IMR-90 (cell line): ENCODE measurements around the gene GABRR3. TPM values are rescaled to one million over a fixed set of nuclear protein-coding genes. Genes with fewer than 3 reads are reported as not detected.
A peak's percentile ranks its signal among the peaks of the same experiment; 100 is the strongest.

Experiments
- ATAC-seq: fragments of 200-7000 bp; cut with Tn5 transposase; 2 replicates; pipeline ENCODE4 v1.9.1; 2020; ENCODE audit warnings: low read depth, mild to moderate bottlenecking, moderate library complexity
- BruUV-seq: library from RNA; stranded (reverse); fragments of 400-500 nt; replicated peaks from 2 replicates; lab custom pipeline; 2021; lab: Mats Ljungman, UMichigan
- CTCF ChIA-PET: fragments of 300-600 bp; formaldehyde crosslinking; extraction: SDS; loops from one replicate; lab custom pipeline; 2021; ENCODE audit warnings: antibody characterized with exemption; lab: Yijun Ruan, JAX
- POLR2A ChIA-PET: fragments of 300-600 bp; sonication (Branson Sonifier 250); formaldehyde crosslinking; loops from one replicate; lab custom pipeline; 2022; ENCODE audit warnings: antibody characterized with exemption; ENCODE audit not compliant: unreplicated experiment; lab: Charles Lee
- DNase-seq: peaks from one replicate; pipeline ENCODE4 v3.0.0; 2013
- H2AFZ ChIP-seq: replicated peaks from 2 replicates; pipeline ENCODE3; 2013; ENCODE audit warnings: low read length, mild to moderate bottlenecking; ENCODE audit not compliant: poor library complexity
- H2AK5ac ChIP-seq: 2 replicates; pipeline ENCODE4 v1.6.1; 2013; ENCODE audit warnings: low read depth, low read length, inconsistent platforms
- H2AK9ac ChIP-seq: replicated peaks from 2 replicates; pipeline ENCODE3; 2013; ENCODE audit warnings: mild to moderate bottlenecking, low read depth, low read length, moderate library complexity; ENCODE audit not compliant: poor library complexity
- H2BK120ac ChIP-seq: 2 replicates; pipeline ENCODE4 v1.6.1; 2013; ENCODE audit warnings: low read depth, low read length, inconsistent platforms
- H2BK15ac ChIP-seq: 3 replicates; pipeline ENCODE4 v1.6.1; 2013; ENCODE audit warnings: low read depth, low read length, inconsistent platforms
- H2BK20ac ChIP-seq: 2 replicates; pipeline ENCODE4 v1.6.1; 2013; ENCODE audit warnings: low read depth, mild to moderate bottlenecking, inconsistent platforms, low read length, moderate library complexity
- H2BK5ac ChIP-seq: 2 replicates; pipeline ENCODE4 v1.6.1; 2013; ENCODE audit warnings: mild to moderate bottlenecking, low read depth, low read length, inconsistent platforms; ENCODE audit not compliant: poor library complexity, severe bottlenecking
- H3K14ac ChIP-seq: replicated peaks from 2 replicates; pipeline ENCODE4 v1.6.1; 2013; ENCODE audit warnings: low read depth, low read length, inconsistent platforms
- H3K18ac ChIP-seq: 2 replicates; pipeline ENCODE4 v1.6.1; 2013; ENCODE audit warnings: low read depth, low read length, control low read depth
- H3K23ac ChIP-seq: 2 replicates; pipeline ENCODE4 v1.6.1; 2013; ENCODE audit warnings: low read depth, low read length, inconsistent platforms
- H3K27ac ChIP-seq: 2 replicates; pipeline ENCODE4 v1.5.1; 2013; ENCODE audit warnings: mild to moderate bottlenecking, control low read depth, low read length; ENCODE audit not compliant: insufficient read depth
- H3K27me3 ChIP-seq: 2 replicates; pipeline ENCODE4 v1.6.1; 2013; ENCODE audit warnings: low read length; ENCODE audit not compliant: control insufficient read depth, insufficient read depth
- H3K36me3 ChIP-seq: 2 replicates; pipeline ENCODE4 v1.6.1; 2013; ENCODE audit warnings: low read length, mixed read lengths; ENCODE audit not compliant: control insufficient read depth, insufficient read depth
- H3K4ac ChIP-seq: 2 replicates; pipeline ENCODE4 v1.6.1; 2013; ENCODE audit warnings: low read depth, low read length, inconsistent platforms
- H3K4me1 ChIP-seq: 2 replicates; pipeline ENCODE4 v1.6.1; 2013; ENCODE audit warnings: low read length, mixed read lengths; ENCODE audit not compliant: control insufficient read depth, insufficient read depth
- H3K4me2 ChIP-seq: 2 replicates; pipeline ENCODE4 v1.6.1; 2013; ENCODE audit warnings: low read depth, mild to moderate bottlenecking, control low read depth, low read length, moderate library complexity
- H3K4me3 ChIP-seq: 2 replicates; pipeline ENCODE4 v1.5.1; 2013; ENCODE audit warnings: low read depth, mild to moderate bottlenecking, control low read depth, low read length, moderate library complexity; ENCODE audit not compliant: insufficient read depth
- H3K56ac ChIP-seq: 2 replicates; pipeline ENCODE4 v1.6.1; 2013; ENCODE audit warnings: low read length, inconsistent platforms; ENCODE audit not compliant: insufficient read depth; ENCODE audit errors: extremely low read depth
- H3K79me1 ChIP-seq, 2 experiments: 2 replicates each; pipeline ENCODE4 v1.6.1; 2013; ENCODE audit warnings: low read length in 2 of 2, inconsistent platforms in 1 of 2, low read depth in 1 of 2
- H3K9ac ChIP-seq: 2 replicates; pipeline ENCODE4 v1.6.1; 2013; ENCODE audit warnings: low read depth, low read length, control low read depth
- H3K9me1 ChIP-seq: 2 replicates; pipeline ENCODE4 v1.6.1; 2013; ENCODE audit warnings: low read length, inconsistent platforms; ENCODE audit not compliant: insufficient read depth
- H3K9me3 ChIP-seq: 2 replicates; pipeline ENCODE4 v1.6.1; 2013; ENCODE audit warnings: low read length; ENCODE audit not compliant: control insufficient read depth, insufficient read depth
- H4K20me1 ChIP-seq: 2 replicates; pipeline ENCODE4 v1.6.1; 2013; ENCODE audit warnings: low read length, inconsistent platforms; ENCODE audit not compliant: insufficient read depth
- H4K5ac ChIP-seq: 2 replicates; pipeline ENCODE4 v1.6.1; 2013; ENCODE audit warnings: mild to moderate bottlenecking, low read depth, low read length, control low read depth
- H4K8ac ChIP-seq, 2 experiments: 2 replicates each; pipeline ENCODE4 v1.6.1; 2013; ENCODE audit warnings: low read depth in 2 of 2, low read length in 2 of 2, control low read depth in 1 of 2, inconsistent platforms in 1 of 2
- H4K91ac ChIP-seq: 2 replicates; pipeline ENCODE4 v1.6.1; 2013; ENCODE audit warnings: low read depth, low read length, inconsistent platforms; ENCODE audit not compliant: insufficient read depth
- CEBPB ChIP-seq: IDR thresholded peaks from 2 replicates; pipeline ENCODE4 v1.6.1; 2012; ENCODE audit warnings: low read depth, low read length, improper control_type of control experiment
- CHD1 ChIP-seq: IDR thresholded peaks from 2 replicates; pipeline ENCODE4 v1.6.1; 2012; ENCODE audit warnings: low read depth, low read length, improper control_type of control experiment
- FOS ChIP-seq: fragments of 150-350 bp; IDR thresholded peaks from 2 replicates; pipeline ENCODE4 v1.6.1; 2016; ENCODE audit warnings: low read depth, low read length
- MAZ ChIP-seq: IDR thresholded peaks from 2 replicates; pipeline ENCODE4 v1.6.1; 2012; ENCODE audit warnings: low read depth, mild to moderate bottlenecking, low read length, improper control_type of control experiment, moderate library complexity, borderline replicate concordance
- MXI1 ChIP-seq: IDR thresholded peaks from 2 replicates; pipeline ENCODE4 v1.6.1; 2012; ENCODE audit warnings: low read depth, mild to moderate bottlenecking, low read length, moderate library complexity, borderline replicate concordance
- RAD21 ChIP-seq: IDR thresholded peaks from 2 replicates; pipeline ENCODE4 v1.6.1; 2012; ENCODE audit warnings: low read length, improper control_type of control experiment
- SMC3 ChIP-seq: fragments of 150-350 bp; IDR thresholded peaks from 2 replicates; pipeline ENCODE4 v1.6.1; 2016; ENCODE audit warnings: low read depth, mild to moderate bottlenecking, antibody characterized with exemption, low read length, moderate library complexity
- WGBS, 2 experiments: methylation state at CpG; one replicate each; pipeline versions ENCODE4 v1.1.5 to v1.1.7; 2013; ENCODE audit warnings: missing lambda C conversion rate in 2 of 2; ENCODE audit not compliant: insufficient read length in 1 of 2; ENCODE audit errors: extremely low coverage in 2 of 2; 5-methylcytosine and 5-hydroxymethylcytosine counted together
- dilution Hi-C: fragments of 300-500 bp; cut with HindIII; formaldehyde crosslinking; loops from one replicate; pipeline ENCODE4 v1.14.3; 2018; ENCODE audit warnings: low sequenced_read_pairs; ENCODE audit not compliant: unreplicated experiment
- in situ Hi-C: fragments of 300-500 bp; cut with MboI; formaldehyde crosslinking; loops from 3 replicates; pipeline ENCODE4 v1.14.3; 2019; ENCODE audit warnings: low sequenced_read_pairs, inconsistent platforms, mixed read lengths
- intact Hi-C: fragments of 100-400 bp; cut with micrococcal nuclease; formaldehyde crosslinking; loops from 2 replicates; pipeline ENCODE4 v1.10.0; 2022
- polyA plus RNA-seq, 3 experiments: library from polyadenylated mRNA; depleted of rRNA; stranded (reverse); fragments of >200 nt; gene quantifications; 2 replicates each; pipeline ENCODE4 v1.2.3, GENCODE V29; 2012; ENCODE audit warnings: low replicate concordance in 1 of 3
- total RNA-seq: library from RNA; depleted of rRNA; stranded (reverse); fragments of >200 nt; gene quantifications from 2 replicates; pipeline ENCODE4 v1.2.3, GENCODE V29; 2012
- TF ChIP-seq, protein P1 (sequence below): fragments of 150-350 bp; IDR thresholded peaks from 2 replicates; pipeline ENCODE4 v1.6.1; 2017; ENCODE audit warnings: mild to moderate bottlenecking, antibody characterized with exemption, low read length, low read depth

GABRR3 gene
- total and polyA plus RNA-seq, 2 of the 4 experiments (the other 2 are of a cell fraction) = not detected

DNA sequence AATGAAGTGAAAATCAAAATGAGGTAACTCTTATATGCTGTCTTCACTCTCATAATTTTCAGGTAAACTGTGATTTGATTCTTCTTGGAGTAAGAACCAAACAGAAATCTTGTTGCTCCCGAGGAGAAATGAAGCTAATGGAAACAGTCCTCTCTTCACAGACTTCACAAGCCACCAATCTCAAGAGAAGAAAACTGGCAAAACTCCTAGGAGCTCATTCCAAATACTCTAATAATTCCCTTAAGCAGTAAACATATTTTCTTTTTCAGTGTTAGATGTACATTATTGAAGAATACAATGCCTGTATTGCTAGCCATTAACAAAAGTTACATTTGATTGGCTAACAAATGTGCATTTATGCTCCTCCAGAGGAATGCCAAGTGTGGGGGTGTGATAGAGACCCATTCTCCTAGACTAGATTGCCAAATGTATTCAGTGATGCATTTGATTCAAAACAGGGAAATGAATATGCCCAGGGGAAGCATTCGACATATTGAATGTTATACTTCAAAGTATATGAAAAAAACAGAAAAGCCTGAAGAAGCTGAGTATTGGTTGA is 51.1 kb downstream of the GABRR3 start:
- POLR2A ChIA-PET = no interaction called here
- CTCF ChIA-PET = interaction anchor here (0.9 kb wide), 1 partner anchor 16 kb away, joined by 3 read pairs; no protein-coding TSS in a partner anchor

More for the DNA sequence above, 51.1 kb downstream of the GABRR3 start:
- H3K14ac ChIP-seq = no peak overlapping the region
- no peak overlapping the region for H2BK120ac ChIP-seq
- H2BK20ac ChIP-seq = no peak overlapping the region
- in situ Hi-C loops = no loop called here
- no peak overlapping the region for H2AK5ac ChIP-seq
- ATAC-seq = peak; percentile 27
- no peak overlapping the region for H4K5ac ChIP-seq
- H3K23ac ChIP-seq = no peak overlapping the region
- DNase-seq = no peak
- no peak overlapping the region for H2BK15ac ChIP-seq
- 0 out of 2 replicates have a peak, but pooled peaks cover 2% of the 10 kb centered on the region for H3K9me1 ChIP-seq
- H3K56ac ChIP-seq = no peak overlapping the region
- H3K9ac ChIP-seq = no peak overlapping the region
- H3K4ac ChIP-seq = no peak overlapping the region
- H3K4me1 ChIP-seq = peaks cover 4% of the 10 kb centered on the region; the same call in 1 of the 2 replicates
- no peak overlapping the region for H2BK5ac ChIP-seq
- no peak overlapping the region for H2AK9ac ChIP-seq
- H3K79me1 ChIP-seq = no peaks in the 10 kb centered on the region
- no peaks in the 10 kb centered on the region; the same call in 1 of the 2 replicates for H3K27me3 ChIP-seq
- no CpG with 5 or more reads among the region's 2 CpGs for WGBS, 2 experiments
- H3K4me3 ChIP-seq = no peak overlapping the region
- dilution Hi-C loops = no loop called here
- H3K4me2 ChIP-seq = peak overlapping the region; percentile 45; the same call in 1 of the 2 replicates
- no peaks in the 10 kb centered on the region for H3K36me3 ChIP-seq
- TF ChIP-seq RAD21 (no peak), CEBPB (no peak), SMC3 (no peak), MXI1 (no peak), FOS (no peak), MAZ (no peak), CHD1 (no peak)
- TF ChIP-seq, protein P1, sequence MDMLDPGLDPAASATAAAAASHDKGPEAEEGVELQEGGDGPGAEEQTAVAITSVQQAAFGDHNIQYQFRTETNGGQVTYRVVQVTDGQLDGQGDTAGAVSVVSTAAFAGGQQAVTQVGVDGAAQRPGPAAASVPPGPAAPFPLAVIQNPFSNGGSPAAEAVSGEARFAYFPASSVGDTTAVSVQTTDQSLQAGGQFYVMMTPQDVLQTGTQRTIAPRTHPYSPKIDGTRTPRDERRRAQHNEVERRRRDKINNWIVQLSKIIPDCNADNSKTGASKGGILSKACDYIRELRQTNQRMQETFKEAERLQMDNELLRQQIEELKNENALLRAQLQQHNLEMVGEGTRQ = no peak
- no TSS peak for BruUV-seq
- H3K9me3 ChIP-seq = no peaks in the 10 kb centered on the region
- H2AFZ ChIP-seq = no peak overlapping the region
- H3K18ac ChIP-seq = no peak overlapping the region; the same call in 1 of the 2 replicates
- no peaks in the 10 kb centered on the region for H4K20me1 ChIP-seq
- H4K8ac ChIP-seq = no peak overlapping the region
- intact Hi-C loops = no loop called here
- no peak overlapping the region for H4K91ac ChIP-seq
- H3K27ac ChIP-seq = no peak overlapping the region; the same call in 1 of the 2 replicates
